ENCODE measurements around the gene STK32B. TPM values are rescaled to one million over a fixed set of nuclear protein-coding genes. Genes with fewer than 3 reads are reported as not detected.

STK32B gene
- total and polyA plus RNA-seq, 4 donors, result 0.02 to 0.28 (median 0.08) TPM; not detected in 1

- Histone ChIP-seq H3K9me3 (ENCODE audit: control insufficient read depth in 4 of 4, low read length in 3 of 4) (no peaks in the 10 kb centered on the region), H3K27me3 (ENCODE audit: control insufficient read depth in 4 of 4, insufficient read depth in 4 of 4, low read length in 3 of 4) (peaks cover 0 to 6% (median 0%) of the 10 kb centered on the region in 4 donors), H3K36me3 (ENCODE audit: control insufficient read depth in 4 of 4, insufficient read depth in 3 of 4, low read depth in 1 of 4, low read length in 3 of 4) (no peaks in the 10 kb centered on the region), H3K4me1 (ENCODE audit: control insufficient read depth in 4 of 4, insufficient read depth in 4 of 4, low read length in 3 of 4) (no peaks in the 10 kb centered on the region), H3K4me3 (ENCODE audit: low read depth in 1 of 3, low read length in 3 of 3) (no peak overlapping the region), H3K9ac (ENCODE audit: low read depth in 1 of 2, low read length in 2 of 2) (no peak overlapping the region), H3K27ac (ENCODE audit: low read depth in 1 of 2, low read length in 2 of 2) (no peak overlapping the region)
- TF ChIP-seq EGR1 (IDR thresholded peaks at IDR 0.05; ENCODE audit: low read depth in 2 of 2), result no peak
- 68% methylated on average over 3 of the region's 3 CpGs for WGBS
- DNase-seq (ENCODE audit: low spot score), result peak; percentile 19
Measured at GRCh38 chr4:5368426-5368825, 317.1 kb downstream of the STK32B start.

- 44% methylated on average over 2 of the region's 2 CpGs for WGBS
- no peak for DNase-seq (ENCODE audit: low spot score)
- H3K9ac ChIP-seq (ENCODE audit: low read depth in 1 of 2, low read length in 2 of 2), result no peak overlapping the region
- H3K4me3 ChIP-seq (ENCODE audit: low read depth in 1 of 3, low read length in 3 of 3), result no peak overlapping the region
- peaks cover 0 to 2% (median 0%) of the 10 kb centered on the region in 4 donors for H3K27me3 ChIP-seq (ENCODE audit: control insufficient read depth in 4 of 4, insufficient read depth in 4 of 4, low read length in 3 of 4)
- H3K9me3 ChIP-seq (ENCODE audit: control insufficient read depth in 4 of 4, low read length in 3 of 4), result peaks cover 0 to 5% (median 0%) of the 10 kb centered on the region in 4 donors
- no peaks in the 10 kb centered on the region for H3K4me1 ChIP-seq (ENCODE audit: control insufficient read depth in 4 of 4, insufficient read depth in 4 of 4, low read length in 3 of 4)
- no peak overlapping the region for H3K27ac ChIP-seq (ENCODE audit: low read depth in 1 of 2, low read length in 2 of 2)
- no peaks in the 10 kb centered on the region for H3K36me3 ChIP-seq (ENCODE audit: control insufficient read depth in 4 of 4, insufficient read depth in 3 of 4, low read depth in 1 of 4, low read length in 3 of 4)
- TF ChIP-seq RAD21 (IDR thresholded peaks at IDR 0.05), result no peak
Measured at GRCh38 chr4:5370286-5370685, 319.0 kb downstream of the STK32B start.

GRCh38 chr4:5371415-5372190, 320.3 kb downstream of the STK32B start:
- DNase-seq (ENCODE audit: low spot score), result no peak
- Histone ChIP-seq H3K9me3 (ENCODE audit: control insufficient read depth in 4 of 4, low read length in 3 of 4) (peaks cover 0 to 5% (median 0%) of the 10 kb centered on the region in 4 donors), H3K9ac (ENCODE audit: low read depth in 1 of 2, low read length in 2 of 2) (no peak overlapping the region), H3K27ac (ENCODE audit: low read depth in 1 of 2, low read length in 2 of 2) (no peak overlapping the region), H3K4me1 (ENCODE audit: control insufficient read depth in 4 of 4, insufficient read depth in 4 of 4, low read length in 3 of 4) (no peaks in the 10 kb centered on the region), H3K36me3 (ENCODE audit: control insufficient read depth in 4 of 4, insufficient read depth in 3 of 4, low read depth in 1 of 4, low read length in 3 of 4) (no peaks in the 10 kb centered on the region), H3K27me3 (ENCODE audit: control insufficient read depth in 4 of 4, insufficient read depth in 4 of 4, low read length in 3 of 4) (peaks cover 0 to 2% (median under 1%) of the 10 kb centered on the region in 4 donors), H3K4me3 (ENCODE audit: low read depth in 1 of 3, low read length in 3 of 3) (no peak overlapping the region)
- TF ChIP-seq EGR1 (IDR thresholded peaks at IDR 0.05; ENCODE audit: low read depth in 2 of 2) (no peak), YY1 (IDR thresholded peaks at IDR 0.05) (no peak), JUND (IDR thresholded peaks at IDR 0.05) (no peak), CTCF (IDR thresholded peaks at IDR 0.05; ENCODE audit: low read depth, low read length, missing input control) (no peak), FOXA1 (IDR thresholded peaks at IDR 0.05) (no peak), SP1 (IDR thresholded peaks at IDR 0.05) (no peak), RXRA (IDR thresholded peaks at IDR 0.05) (no peak), TAF1 (conservative IDR thresholded peaks at IDR 0.05) (no peak), HNF4A (conservative IDR thresholded peaks at IDR 0.05) (no peak), FOXA2 (IDR thresholded peaks at IDR 0.05) (no peak), GABPA (IDR thresholded peaks at IDR 0.05 in 1 of 2, conservative IDR thresholded peaks at IDR 0.05 in 1 of 2) (no peak), MAX (IDR thresholded peaks at IDR 0.05) (no peak), REST (IDR thresholded peaks at IDR 0.05) (no peak), HNF4G (IDR thresholded peaks at IDR 0.05) (no peak), ATF3 (IDR thresholded peaks at IDR 0.05) (no peak), ZBTB33 (IDR thresholded peaks at IDR 0.05) (no peak), NR2F2 (IDR thresholded peaks at IDR 0.05) (no peak), RAD21 (IDR thresholded peaks at IDR 0.05) (no peak)
- 59% methylated on average over 8 of the region's 8 CpGs for WGBS

All from liver (tissue), 9 donors.